ENCODE data around the gene GGT6.

- TF ChIP-seq CTCF (IDR thresholded peaks at IDR 0.05; ENCODE audit: low read depth, low read length) (no peak), EZH2phosphoT487 (IDR thresholded peaks at IDR 0.05; ENCODE audit: low read depth) (no peak)
These were observed 27.4 kb upstream of the GGT6 start for GRCh38 chr17:4587803-4588202.

Data from OCI-LY3 (cell line).